Skeletal muscle tissue (tissue), 4 donors: Measurements from ENCODE around the gene NKX1-1. TPM values are rescaled to one million over a fixed set of nuclear protein-coding genes. Genes with fewer than 3 reads are reported as not detected.

ENCODE experiments used
- H3K27ac ChIP-seq: one replicate; pipeline ENCODE4 v1.7.0; 2013; ENCODE audit warnings: mild to moderate bottlenecking, low read depth, low read length, inconsistent platforms
- H3K27me3 ChIP-seq, 3 donors: one replicate each; pipeline ENCODE4 v1.7.0; 2013; ENCODE audit warnings: low read length in 3 of 3; ENCODE audit not compliant: control insufficient read depth in 3 of 3, insufficient read depth in 3 of 3
- H3K36me3 ChIP-seq, 3 donors: one replicate each; pipeline ENCODE4 v1.7.0; 2013; ENCODE audit warnings: low read length in 3 of 3; ENCODE audit not compliant: control insufficient read depth in 3 of 3, insufficient read depth in 3 of 3
- H3K4me1 ChIP-seq, 3 donors: one replicate each; pipeline ENCODE4 v1.7.0; 2013; ENCODE audit warnings: low read length in 3 of 3, mild to moderate bottlenecking in 3 of 3; ENCODE audit not compliant: control insufficient read depth in 3 of 3, insufficient read depth in 3 of 3
- H3K4me3 ChIP-seq, 3 donors: one replicate each; pipeline ENCODE4 v1.7.0; 2013; ENCODE audit warnings: low read length in 3 of 3
- H3K9ac ChIP-seq, 3 donors: one replicate each; pipeline ENCODE4 v1.7.0; 2013; ENCODE audit warnings: low read length in 3 of 3, mild to moderate bottlenecking in 3 of 3, moderate library complexity in 2 of 3, low read depth in 1 of 3
- H3K9me3 ChIP-seq, 3 donors: one replicate each; pipeline ENCODE4 v1.7.0; 2013; ENCODE audit warnings: low read length in 3 of 3; ENCODE audit not compliant: control insufficient read depth in 3 of 3
- total RNA-seq: library from RNA; depleted of rRNA; stranded (reverse); fragments of >200 nt; gene quantifications from one replicate; pipeline ENCODE4 v1.2.3, GENCODE V29; 2014
- donor health status: Osteomylitis.

Gene NKX1-1
- total RNA-seq, 1 donor from 2014 or later, result not detected

GRCh38 chr4:1353186-1354055, 52.8 kb downstream of the NKX1-1 start:
- Histone ChIP-seq H3K4me3 (no peak overlapping the region), H3K27me3 (no peaks in the 10 kb centered on the region), H3K36me3 (peaks cover 20 to 30% (median 26%) of the 10 kb centered on the region in 3 donors), H3K27ac (no peak overlapping the region), H3K9me3 (no peaks in the 10 kb centered on the region), H3K9ac (no peak overlapping the region), H3K4me1 (peaks cover 6 to 22% (median 8%) of the 10 kb centered on the region in 3 donors)

Other genes starting within 250 kb of the NKX1-1 start
- gene SPON2, start 233.9 kb downstream of the NKX1-1 start, total RNA-seq, result 29.2 TPM
- 109 TPM for gene CTBP1, start 157.3 kb downstream of the NKX1-1 start, total RNA-seq
- 24.5 TPM for gene MAEA, start 116.6 kb downstream of the NKX1-1 start, total RNA-seq
- gene UVSSA, start 59.2 kb downstream of the NKX1-1 start, total RNA-seq, result 2.6 TPM